Keratinocyte (primary cell): Measurements from ENCODE around the gene NXT1. TPM values are rescaled to one million over a fixed set of nuclear protein-coding genes. Genes with fewer than 3 reads are reported as not detected.

Source experiments
- DNase-seq: peaks from one replicate; pipeline ENCODE4 v3.0.0-alpha.2; 2011; ENCODE audit warnings: low read depth, missing footprints, low spot score
- FAIRE-seq: peaks from 2 replicates; lab custom pipeline; 2011; peaks lifted over from hg19 to GRCh38; lab: Jason Lieb, UNC
- H2AFZ ChIP-seq: 2 replicates; pipeline ENCODE4 v1.6.0; 2012; ENCODE audit warnings: low read length, control low read depth, inconsistent platforms; ENCODE audit not compliant: control insufficient read depth
- H3K27ac ChIP-seq: 2 replicates; pipeline ENCODE4 v1.5.1; 2011; ENCODE audit warnings: low read length; ENCODE audit not compliant: control insufficient read depth, insufficient read depth
- H3K27me3 ChIP-seq: 3 replicates; pipeline ENCODE4 v1.6.0; 2011; ENCODE audit warnings: low read length; ENCODE audit not compliant: control insufficient read depth, insufficient read depth; ENCODE audit errors: extremely low read depth
- H3K36me3 ChIP-seq, 2 experiments: 2 replicates in 1 of 2; 3 replicates in 1 of 2; pipeline ENCODE4 v1.5.1; 2011; ENCODE audit warnings: low read length in 2 of 2, mild to moderate bottlenecking in 1 of 2; ENCODE audit not compliant: control insufficient read depth in 2 of 2, insufficient read depth in 2 of 2; ENCODE audit errors: extremely low read depth in 1 of 2
- H3K4me1 ChIP-seq: 3 replicates; pipeline ENCODE4 v1.5.1; 2011; ENCODE audit warnings: low read length; ENCODE audit not compliant: control insufficient read depth, insufficient read depth; ENCODE audit errors: extremely low read depth
- H3K4me2 ChIP-seq: 3 replicates; pipeline ENCODE4 v1.6.0; 2011; ENCODE audit warnings: low read depth, low read length; ENCODE audit not compliant: control insufficient read depth, insufficient read depth; ENCODE audit errors: extremely low read depth
- H3K4me3 ChIP-seq, 3 experiments: fragments of 200-600 bp in 1 of 3; sonication (generic) in 1 of 3; 2 replicates in 2 of 3; 3 replicates in 1 of 3; pipeline ENCODE4 v1.5.1; 2011 to 2016; ENCODE audit warnings: low read length in 3 of 3, mild to moderate bottlenecking in 3 of 3, control low read depth in 2 of 3, inconsistent platforms in 1 of 3, low read depth in 1 of 3, mixed read lengths in 1 of 3, mixed run types in 1 of 3, moderate library complexity in 1 of 3; ENCODE audit not compliant: control insufficient read depth in 2 of 3, insufficient read depth in 2 of 3; ENCODE audit errors: extremely low read depth in 1 of 3
- H3K79me2 ChIP-seq: 2 replicates; pipeline ENCODE4 v1.6.0; 2012; ENCODE audit warnings: low read length; ENCODE audit not compliant: control insufficient read depth, insufficient read depth
- H3K9ac ChIP-seq: 3 replicates; pipeline ENCODE4 v1.6.0; 2011; ENCODE audit warnings: low read length; ENCODE audit not compliant: control insufficient read depth, insufficient read depth; ENCODE audit errors: extremely low read depth
- H3K9me1 ChIP-seq: 3 replicates; pipeline ENCODE4 v1.6.0; 2011; ENCODE audit warnings: low read length; ENCODE audit not compliant: control insufficient read depth, insufficient read depth; ENCODE audit errors: extremely low read depth
- H3K9me3 ChIP-seq: 2 replicates; pipeline ENCODE4 v1.5.1; 2012; ENCODE audit warnings: low read depth, low read length; ENCODE audit not compliant: control insufficient read depth
- H4K20me1 ChIP-seq: 3 replicates; pipeline ENCODE4 v1.6.0; 2011; ENCODE audit warnings: low read length; ENCODE audit not compliant: control insufficient read depth, insufficient read depth; ENCODE audit errors: extremely low read depth
- CTCF ChIP-seq, 3 experiments: IDR thresholded peaks in 1 of 3; conservative IDR thresholded peaks in 1 of 3; optimal IDR thresholded peaks in 1 of 3; 2 replicates in 2 of 3; 3 replicates in 1 of 3; pipeline versions ENCODE3 to v1.5.1; 2011; ENCODE audit warnings: low read length in 3 of 3, mild to moderate bottlenecking in 3 of 3, moderate library complexity in 2 of 3, control low read depth in 1 of 3, inconsistent platforms in 1 of 3; ENCODE audit not compliant: insufficient read depth in 2 of 3; ENCODE audit errors: extremely low read depth in 1 of 3
- EZH2 ChIP-seq: IDR thresholded peaks from one replicate; pipeline ENCODE4 v1.6.1; 2012; ENCODE audit warnings: inconsistent platforms, mild to moderate bottlenecking, low read length, moderate library complexity
- dilution Hi-C: fragments of 300-500 bp; cut with MboI; formaldehyde crosslinking; loops from one replicate; pipeline ENCODE4 v1.7.0; 2020; ENCODE audit warnings: low sequenced_read_pairs; ENCODE audit not compliant: extremely low pct_ligation_motif_present
- polyA plus RNA-seq, 5 experiments: library from polyadenylated mRNA; depleted of rRNA in 3 of 5; stranded (reverse) in 3 of 5; stranded (forward) in 1 of 5; unstranded in 1 of 5; fragments of >200 nt; gene quantifications; 1 replicate in 1 of 5; 2 replicates in 3 of 5; 3 replicates in 1 of 5; pipeline versions ENCODE4 v1.2.1 to v1.2.3, GENCODE V29; 2011 to 2012; ENCODE audit warnings: missing spikeins in 2 of 5, low read depth in 1 of 5, low replicate concordance in 1 of 5

Gene NXT1
- polyA plus RNA-seq, 1 donor (not counting 4 experiments of a cell fraction or from before 2014, with no cell fraction given): 25.8 TPM

DNA sequence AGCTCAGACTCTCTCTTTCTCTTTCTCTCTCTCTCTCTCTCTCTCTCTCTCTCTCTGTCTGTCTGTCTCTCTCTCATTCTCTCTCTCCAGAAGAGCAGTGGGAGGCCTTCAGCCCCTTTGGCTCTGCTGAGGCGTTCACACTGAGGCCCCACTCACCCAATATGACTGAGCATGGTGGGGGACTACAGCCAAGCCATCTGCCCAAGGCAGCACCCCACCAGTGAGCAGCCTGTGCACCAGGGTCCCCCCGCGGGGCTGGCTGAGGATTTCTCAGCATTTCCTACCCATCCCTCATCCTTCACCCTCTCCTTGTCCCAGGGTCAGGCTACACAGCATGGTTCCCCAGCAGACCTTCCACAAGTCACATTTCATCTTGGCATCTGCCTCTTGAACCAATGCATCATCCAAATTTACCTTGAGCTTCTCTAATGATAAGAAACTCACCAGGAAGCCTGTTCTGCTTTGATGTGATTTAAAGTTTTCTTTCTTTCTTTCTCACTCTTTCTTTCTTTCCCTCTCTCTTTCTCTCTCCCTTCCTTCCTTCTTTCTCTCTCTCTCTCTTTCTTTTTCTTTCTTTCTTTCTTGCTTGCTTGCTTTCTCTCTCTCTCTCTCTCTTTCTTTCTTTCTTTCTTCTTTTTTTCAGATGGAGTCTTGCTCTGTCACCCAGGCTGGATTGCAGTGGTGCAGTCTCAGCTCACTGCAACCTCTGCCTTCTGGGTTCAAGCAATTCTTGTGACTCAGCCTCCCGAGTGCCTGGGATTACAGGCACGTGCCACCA lies 47.1 kb upstream of the NXT1 start:
- Histone ChIP-seq H3K4me2 (no peak overlapping the region), H3K79me2 (no peaks in the 10 kb centered on the region), H3K36me3 (no peaks in the 10 kb centered on the region), H3K4me3 (no peak overlapping the region), H3K9me3 (no peaks in the 10 kb centered on the region), H4K20me1 (no peaks in the 10 kb centered on the region), H3K9ac (no peak overlapping the region), H3K27me3 (no peaks in the 10 kb centered on the region), H3K4me1 (no peaks in the 10 kb centered on the region), H3K27ac (no peak overlapping the region), H3K9me1 (no peaks in the 10 kb centered on the region), H2AFZ (no peak overlapping the region)
- DNase-seq (no peak), FAIRE-seq (no peak)
- no peak for TF ChIP-seq CTCF (optimal IDR thresholded peaks at IDR 0.05 in 1 of 3, IDR thresholded peaks at IDR 0.05 in 1 of 3, conservative IDR thresholded peaks at IDR 0.05 in 1 of 3; ENCODE audit: extremely low read depth in 1 of 3, insufficient read depth in 2 of 3, low read length in 3 of 3)
- TF ChIP-seq EZH2: no peak
- dilution Hi-C loops: no loop called here

DNA sequence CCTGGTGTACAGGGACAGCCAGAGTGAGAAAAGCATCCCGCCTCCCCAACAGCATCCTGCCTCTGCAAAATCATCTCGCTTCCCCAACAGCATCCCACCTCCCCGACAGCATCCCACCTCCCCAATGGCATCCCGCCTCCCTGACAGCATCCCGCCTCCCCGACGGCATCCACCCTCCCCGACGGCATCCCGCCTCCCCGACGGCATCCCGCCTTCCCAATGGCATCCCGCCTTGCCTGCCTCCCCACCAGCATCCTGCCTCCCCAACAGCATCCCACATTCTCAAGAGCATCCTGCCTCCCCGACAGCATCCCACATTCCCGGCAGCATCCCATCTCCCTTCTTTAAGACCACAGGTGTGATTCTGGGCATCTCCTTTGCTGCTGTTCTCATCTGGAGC lies 46.0 kb upstream of the NXT1 start:
- DNase-seq (no peak), FAIRE-seq (no peak)
- Histone ChIP-seq H3K79me2 (no peaks in the 10 kb centered on the region), H2AFZ (no peak overlapping the region), H3K4me1 (no peaks in the 10 kb centered on the region), H3K27me3 (no peaks in the 10 kb centered on the region), H3K4me3 (no peak overlapping the region), H3K9me3 (no peaks in the 10 kb centered on the region), H3K9me1 (no peaks in the 10 kb centered on the region), H4K20me1 (no peaks in the 10 kb centered on the region), H3K9ac (no peak overlapping the region), H3K27ac (no peak overlapping the region), H3K36me3 (no peaks in the 10 kb centered on the region), H3K4me2 (no peak overlapping the region)
- TF ChIP-seq CTCF (optimal IDR thresholded peaks at IDR 0.05 in 1 of 3, IDR thresholded peaks at IDR 0.05 in 1 of 3, conservative IDR thresholded peaks at IDR 0.05 in 1 of 3; ENCODE audit: extremely low read depth in 1 of 3, insufficient read depth in 2 of 3, low read length in 3 of 3): no peak
- dilution Hi-C loops: no loop called here
